Smooth muscle cell (in vitro differentiated cells): ENCODE data around the gene SLC2A8. TPM values are rescaled to one million over a fixed set of nuclear protein-coding genes. Genes with fewer than 3 reads are reported as not detected.

Source experiments
- DNase-seq: peaks from one replicate; lab custom pipeline; 2025; ENCODE audit not compliant: unreplicated experiment; lab: John Stamatoyannopoulos, UW
- H2AFZ ChIP-seq: fragments of 200-600 bp; sonication (generic); 2 replicates; pipeline ENCODE4 v1.6.0; 2016; ENCODE audit warnings: antibody characterized with exemption, low read depth, mild to moderate bottlenecking
- H3F3A ChIP-seq: fragments of 200-600 bp; sonication (generic); 2 replicates; pipeline ENCODE4 v1.6.0; 2017; ENCODE audit warnings: antibody characterized with exemption, low read depth
- H3K27ac ChIP-seq: fragments of 200-600 bp; sonication (generic); 2 replicates; pipeline ENCODE4 v1.5.1; 2016; ENCODE audit warnings: low read depth, mild to moderate bottlenecking
- H3K27me3 ChIP-seq: fragments of 200-600 bp; sonication (generic); 2 replicates; pipeline ENCODE4 v1.6.1; 2016; ENCODE audit warnings: low read depth, mild to moderate bottlenecking
- H3K36me3 ChIP-seq: fragments of 200-600 bp; sonication (generic); 2 replicates; pipeline ENCODE4 v1.5.1; 2016; ENCODE audit warnings: low read depth
- H3K4me1 ChIP-seq: fragments of 200-600 bp; sonication (generic); 2 replicates; pipeline ENCODE4 v1.5.1; 2016; ENCODE audit warnings: low read depth
- H3K4me2 ChIP-seq: fragments of 200-600 bp; sonication (generic); 2 replicates; pipeline ENCODE4 v1.6.0; 2016; ENCODE audit warnings: mild to moderate bottlenecking
- H3K4me3 ChIP-seq: fragments of 200-600 bp; sonication (generic); 2 replicates; pipeline ENCODE4 v1.5.1; 2016; ENCODE audit warnings: mild to moderate bottlenecking
- H3K79me2 ChIP-seq: fragments of 200-600 bp; sonication (generic); 2 replicates; pipeline ENCODE4 v1.6.0; 2016; ENCODE audit warnings: low read depth, mild to moderate bottlenecking
- H3K9ac ChIP-seq: fragments of 200-600 bp; sonication (generic); 2 replicates; pipeline ENCODE4 v1.6.0; 2016; ENCODE audit warnings: low read depth
- H3K9me3 ChIP-seq: fragments of 200-600 bp; sonication (generic); replicated peaks from 2 replicates; pipeline ENCODE4 v1.5.1; 2016; ENCODE audit warnings: low read depth
- H4K20me1 ChIP-seq: fragments of 200-600 bp; sonication (generic); 2 replicates; pipeline ENCODE4 v1.6.0; 2016; ENCODE audit warnings: low read depth
- CTCF ChIP-seq: fragments of 200-600 bp; sonication (generic); IDR thresholded peaks from 2 replicates; pipeline ENCODE4 v1.5.1; 2017; ENCODE audit warnings: borderline replicate concordance, mild to moderate bottlenecking, antibody characterized with exemption; ENCODE audit not compliant: insufficient read depth, poor library complexity, severe bottlenecking
- WGBS: methylation state at CpG from one replicate; pipeline ENCODE4 v1.1.7; 2016; ENCODE audit warnings: low lambda C conversion rate; 5-methylcytosine and 5-hydroxymethylcytosine counted together
- polyA plus RNA-seq: library from polyadenylated mRNA; unstranded; fragments of >200 nt; fragmentation: Nextera tagmentation; extraction: Ambion mirVana; gene quantifications from 2 replicates; pipeline ENCODE4 v1.2.1, GENCODE V29; 2016
- total RNA-seq: library from RNA; depleted of rRNA; stranded (reverse); fragments of >200 nt; gene quantifications from 2 replicates; pipeline ENCODE4 v1.2.3, GENCODE V29; 2014

The SLC2A8 gene
- total RNA-seq, result 8.7 and 16.9 TPM in 2 replicates
- 27.7 and 36.6 TPM in 2 replicates for polyA plus RNA-seq

GRCh38 chr9:127396808-127397645, at the start of gene SLC2A8:
Gene SLC2A8 (plus strand): TSS chr9:127397169. CDS start chr9:127397231, 62 bp downstream.
- peak; percentile 87 for DNase-seq
- Histone ChIP-seq H3K4me3 (peak within 1 kb of the TSS; percentile 85), H3K36me3 (no peaks in the 10 kb centered on the region), H3K79me2 (peaks cover 23% of the 10 kb centered on the region), H3K9ac (peak within 1 kb of the TSS; percentile 81), H4K20me1 (peaks cover 15% of the 10 kb centered on the region), H3K4me1 (peaks cover 12% of the 10 kb centered on the region), H3K9me3 (no peaks in the 10 kb centered on the region), H3K4me2 (peak within 1 kb of the TSS; percentile 99), H2AFZ (peak within 1 kb of the TSS; percentile 73), H3F3A (peaks cover 13% of the 10 kb centered on the region), H3K27me3 (no peaks in the 10 kb centered on the region), H3K27ac (peak within 1 kb of the TSS; percentile 54)
- peak; percentile 14 for TF ChIP-seq CTCF
- under 1% methylated on average over 20 of the region's 87 CpGs for WGBS

- 84% methylated on average over 8 of the region's 8 CpGs for WGBS
- H3K27me3 ChIP-seq, result no peaks in the 10 kb centered on the region
- no peaks in the 10 kb centered on the region for H3F3A ChIP-seq
- H3K9ac ChIP-seq, result no peak overlapping the region
- no peak overlapping the region for H3K4me2 ChIP-seq
- no peak overlapping the region for H3K4me3 ChIP-seq
- no peaks in the 10 kb centered on the region for H3K9me3 ChIP-seq
- no peaks in the 10 kb centered on the region for H3K4me1 ChIP-seq
- no peaks in the 10 kb centered on the region for H3K79me2 ChIP-seq
- no peak overlapping the region for H2AFZ ChIP-seq
- H3K36me3 ChIP-seq, result no peaks in the 10 kb centered on the region
- no peaks in the 10 kb centered on the region for H4K20me1 ChIP-seq
- no peak overlapping the region for H3K27ac ChIP-seq
- no peak for DNase-seq
- peak; percentile 34 for TF ChIP-seq CTCF
Observed at GRCh38 chr9:127347831-127348776, 48.9 kb upstream of the SLC2A8 start.

- Histone ChIP-seq H3K79me2 (no peaks in the 10 kb centered on the region), H2AFZ (no peak overlapping the region), H3F3A (no peaks in the 10 kb centered on the region), H3K4me1 (peaks cover 8% of the 10 kb centered on the region), H3K4me3 (no peak overlapping the region), H4K20me1 (no peaks in the 10 kb centered on the region), H3K27ac (no peak overlapping the region), H3K4me2 (no peak overlapping the region), H3K9ac (no peak overlapping the region), H3K9me3 (no peaks in the 10 kb centered on the region), H3K36me3 (no peaks in the 10 kb centered on the region), H3K27me3 (no peaks in the 10 kb centered on the region)
- DNase-seq, result no peak
- TF ChIP-seq CTCF, result no peak
- WGBS, result 96% methylated on average over 12 of the region's 12 CpGs
Observed at GRCh38 chr9:127349483-127350113, 47.4 kb upstream of the SLC2A8 start.
